ENCODE results near the gene DUSP11. TPM values are rescaled to one million over a fixed set of nuclear protein-coding genes. Genes with fewer than 3 reads are reported as not detected.
"Not testable (repeated sequence)": the region's sequence is repeated elsewhere in the genome, so short reads cannot be mapped to it uniquely, and the experiment has no call there.

Gene DUSP11
- total RNA-seq, 2 donors from 2014 or later = 17.0 to 17.3 TPM

DNA sequence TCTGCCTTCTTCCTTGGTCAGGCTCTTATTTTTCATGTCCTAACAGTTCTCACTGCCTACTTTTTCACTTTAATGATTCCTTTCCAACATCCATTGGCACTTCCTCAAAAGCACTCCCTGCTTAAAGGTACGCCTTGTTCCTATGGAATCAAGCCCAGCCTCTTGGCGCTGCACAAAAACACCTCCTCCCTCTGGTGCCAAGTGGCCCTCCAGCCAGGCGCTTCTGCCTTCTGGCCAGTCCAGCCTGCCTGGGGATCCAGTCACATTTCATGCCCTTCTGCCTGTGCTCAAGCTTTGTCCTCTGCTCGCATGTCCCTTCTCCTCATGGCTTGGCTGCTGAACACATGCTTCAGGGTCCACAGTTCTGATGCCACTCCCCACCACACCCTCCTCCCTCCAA, 49.1 kb downstream of the DUSP11 start:
- intact Hi-C loops (cut with DNase I) = no loop called here
- DNase-seq (ENCODE audit: low spot score) = no peak

DNA sequence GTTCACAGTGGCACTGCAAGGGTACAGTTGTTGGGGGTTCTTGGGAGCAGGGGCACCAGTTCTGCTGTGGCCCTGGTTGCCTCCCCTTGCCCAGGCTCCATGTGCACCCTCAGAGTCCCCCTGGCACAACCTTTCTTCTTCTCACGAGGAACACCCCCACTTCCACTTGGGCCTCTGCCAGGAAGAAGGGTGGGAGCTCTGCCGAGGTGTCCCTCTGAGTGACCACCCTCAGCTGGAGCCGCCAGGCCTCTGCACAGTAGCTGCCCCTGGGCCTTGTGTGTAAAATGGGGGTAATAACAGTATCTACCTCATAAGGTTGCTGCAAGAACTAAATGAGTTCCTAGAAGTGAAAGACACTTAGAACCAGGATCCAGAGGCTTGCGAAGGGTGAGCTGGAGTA, 51.2 kb downstream of the DUSP11 start:
- intact Hi-C loops (cut with DNase I) = no loop called here
- no peak for DNase-seq (ENCODE audit: low spot score)

DNA sequence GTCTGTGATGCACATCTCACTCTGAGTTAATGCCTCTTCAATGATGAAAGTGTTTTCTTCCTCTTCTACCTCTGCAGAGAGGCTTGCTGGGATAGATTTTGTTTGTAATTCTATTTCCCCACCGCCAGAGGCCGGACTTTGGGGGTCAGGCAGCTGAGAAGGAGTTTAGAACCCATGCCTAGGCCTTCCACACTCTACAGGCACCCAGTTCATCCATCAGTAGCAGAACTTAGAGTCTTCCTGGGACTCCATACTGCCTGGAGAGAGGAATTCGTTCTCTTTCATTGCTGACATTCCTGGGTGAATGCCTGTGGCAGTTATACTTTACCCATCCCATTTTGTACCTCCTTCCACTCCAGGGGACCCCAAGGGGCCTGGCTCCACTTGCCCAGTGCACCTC, 51.9 kb downstream of the DUSP11 start:
- intact Hi-C loops (cut with DNase I) = no loop called here
- DNase-seq (ENCODE audit: low spot score) = no peak

DNA sequence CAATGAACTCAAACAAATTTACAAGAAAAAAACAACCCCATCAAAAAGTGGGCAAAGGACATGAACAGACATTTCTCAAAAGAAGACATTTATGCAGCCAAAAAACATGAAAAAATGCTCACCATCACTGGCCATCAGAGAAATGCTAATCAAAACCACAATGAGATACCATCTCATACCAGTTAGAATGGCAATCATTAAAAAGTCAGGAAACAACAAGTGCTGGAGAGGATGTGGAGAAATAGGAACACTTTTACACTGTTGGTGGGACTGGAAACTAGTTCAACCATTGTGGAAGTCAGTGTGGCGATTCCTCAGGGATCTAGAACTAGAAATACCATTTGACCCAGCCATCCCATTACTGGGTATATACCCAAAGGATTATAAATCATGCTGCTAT, 53.2 kb downstream of the DUSP11 start:
- intact Hi-C loops (cut with DNase I); DNase-seq (ENCODE audit: low spot score): not testable (repeated sequence)

DNA sequence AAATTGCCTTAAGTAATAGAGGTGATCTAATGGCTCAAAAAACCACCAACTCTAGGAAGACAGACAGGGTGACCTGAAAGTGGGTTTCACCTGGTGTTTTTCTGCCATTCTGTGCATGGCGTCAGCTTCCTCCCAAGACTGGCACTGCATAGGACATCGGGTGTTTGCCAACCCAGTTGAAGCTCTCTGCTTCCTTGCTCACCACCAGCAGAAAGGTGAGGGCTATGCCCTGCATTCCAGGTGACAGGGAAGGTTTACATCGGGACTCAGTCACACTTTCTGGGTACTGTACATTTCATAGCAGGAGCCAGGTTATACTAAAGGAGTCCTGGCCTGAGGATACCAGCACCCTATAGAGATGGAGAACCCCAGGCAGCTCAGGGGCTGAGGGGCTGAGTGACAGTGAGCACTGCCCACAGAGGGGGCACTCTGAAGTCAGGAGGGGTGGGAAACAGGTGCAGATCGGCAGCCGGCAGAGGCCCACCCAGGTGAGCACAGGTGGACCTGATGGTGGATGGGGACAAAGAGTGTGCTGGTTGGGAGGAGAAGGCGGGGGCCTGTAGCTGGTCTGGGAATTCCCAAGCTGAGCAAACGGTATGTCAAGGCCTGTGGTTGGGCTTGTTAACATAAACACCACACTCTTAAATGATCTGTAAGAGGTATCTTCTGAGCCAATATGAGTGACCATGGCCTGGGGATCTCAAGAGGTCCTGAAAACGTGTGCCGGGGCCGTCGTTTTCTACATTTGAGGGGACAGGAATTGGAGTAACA, 60.9 kb downstream of the DUSP11 start:
- intact Hi-C loops (cut with DNase I) = no loop called here

DNA sequence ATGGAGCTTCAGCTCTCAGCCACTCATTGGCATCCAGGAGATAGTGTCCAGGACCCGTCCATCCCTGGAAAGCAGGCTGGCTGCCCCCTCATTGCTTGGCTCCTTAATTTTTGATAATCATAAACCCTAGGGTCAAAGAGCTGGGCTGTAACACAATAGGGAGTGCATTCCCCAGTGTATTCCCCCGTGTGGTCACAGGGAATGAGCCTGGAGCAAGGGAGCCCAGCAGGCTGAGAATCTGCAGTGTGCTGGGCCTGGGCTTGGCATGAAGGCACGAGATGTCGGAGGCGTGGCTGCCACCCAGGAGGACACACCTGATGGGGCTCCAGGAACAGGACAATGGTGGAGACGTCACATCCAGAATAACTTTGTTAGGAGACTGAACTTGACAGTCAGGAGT, 61.5 kb downstream of the DUSP11 start:
- intact Hi-C loops (cut with DNase I) = no loop called here
- DNase-seq (ENCODE audit: low spot score) = no peak

More for the DNA sequence above, 60.9 kb downstream of the DUSP11 start:
- DNase-seq (ENCODE audit: low spot score) = no peak

DNA sequence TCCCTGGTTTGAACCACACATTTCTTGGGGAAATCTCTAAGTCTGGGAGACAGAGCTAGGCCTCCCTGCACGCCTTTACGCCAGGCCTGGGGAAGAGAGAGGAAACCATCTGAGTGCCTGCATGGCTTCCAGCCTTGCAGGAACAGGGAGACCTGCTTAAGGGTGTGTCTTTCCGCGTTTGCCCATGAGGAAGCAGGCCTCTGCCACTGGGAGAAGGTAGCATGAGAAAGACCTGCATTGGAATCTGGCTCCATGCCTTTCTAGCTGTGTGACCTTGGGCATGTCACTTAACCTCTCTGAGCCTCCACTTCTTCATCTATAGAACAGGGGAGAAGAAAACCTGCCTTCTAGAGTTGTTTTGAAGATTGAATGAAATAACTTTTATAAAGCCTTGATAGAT, 62.2 kb downstream of the DUSP11 start:
- intact Hi-C loops (cut with DNase I) = not testable (repeated sequence)

DNA sequence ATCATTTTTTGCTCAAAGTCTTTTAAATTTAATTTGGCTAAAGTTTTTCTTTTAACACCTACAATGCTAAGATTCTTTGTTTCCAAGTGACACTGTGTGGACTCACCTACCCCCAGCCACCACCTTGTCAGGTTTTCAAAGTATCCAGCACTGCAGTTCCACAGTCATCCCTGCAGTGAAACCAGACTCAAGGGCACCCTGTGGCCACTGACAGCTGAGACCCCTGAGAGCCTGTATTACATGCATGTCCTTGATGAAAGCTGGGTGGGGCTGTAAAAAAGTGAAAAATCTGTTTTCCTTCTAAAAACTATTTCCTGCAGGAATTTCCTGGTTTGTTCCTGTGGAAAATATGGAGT, 62.7 kb downstream of the DUSP11 start:
- DNase-seq (ENCODE audit: low spot score) = no peak
- intact Hi-C loops (cut with DNase I) = no loop called here

More for the DNA sequence above, 62.2 kb downstream of the DUSP11 start:
- DNase-seq (ENCODE audit: low spot score) = not testable (repeated sequence)

DNA sequence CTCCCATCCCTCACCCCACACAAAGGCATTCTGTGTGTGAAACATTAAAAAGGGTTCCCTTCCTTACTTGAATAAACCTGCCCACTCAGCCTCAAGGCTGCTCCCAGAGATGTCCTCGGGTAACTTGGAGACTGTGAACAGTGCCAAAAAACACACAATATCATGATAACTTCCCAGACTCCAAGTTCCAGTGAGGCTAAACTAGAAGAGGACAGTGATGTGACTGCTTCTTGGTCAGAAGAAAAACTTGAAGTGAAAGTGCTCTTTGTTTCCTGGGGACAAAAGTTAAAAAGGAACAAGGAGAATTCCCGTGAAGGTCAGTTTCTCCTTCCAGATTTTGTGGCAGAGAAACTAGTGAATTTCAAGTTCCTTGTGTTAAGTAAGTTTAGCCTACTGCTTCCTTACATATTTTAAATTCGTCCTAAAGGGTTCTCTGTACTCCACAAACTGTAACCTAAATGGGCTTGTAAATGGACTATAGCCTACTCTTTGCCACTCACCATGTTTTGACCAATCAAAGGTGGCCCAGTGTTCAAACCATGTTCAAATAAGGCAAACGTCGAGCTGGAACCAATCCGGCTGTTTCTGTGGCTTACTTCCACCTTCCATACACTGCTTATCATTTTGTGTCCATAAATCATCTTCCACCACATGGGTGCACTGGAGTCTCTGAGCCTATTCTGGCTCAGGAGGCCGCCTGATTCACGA, 63.2 kb downstream of the DUSP11 start:
- no peak for DNase-seq (ENCODE audit: low spot score)
- intact Hi-C loops (cut with DNase I) = no loop called here

DNA sequence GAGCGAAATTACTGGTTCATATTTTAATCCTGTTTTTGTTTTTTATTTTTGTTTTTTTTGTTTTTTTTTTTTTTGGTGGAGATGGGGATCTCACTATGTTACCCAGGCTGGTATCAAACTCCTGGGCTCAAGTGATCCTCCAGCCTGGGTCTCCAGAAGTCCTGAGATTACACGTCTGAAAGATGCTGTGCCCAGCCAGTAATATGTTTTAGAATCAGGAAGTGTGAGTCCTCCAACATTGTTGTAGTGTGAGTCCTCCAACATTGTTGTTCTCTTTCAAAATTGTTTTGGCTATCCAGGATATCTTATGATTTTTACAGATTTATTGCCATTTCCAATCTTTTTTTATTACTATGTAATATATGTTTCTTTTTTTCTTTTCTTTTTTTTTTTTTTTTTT, 65.8 kb downstream of the DUSP11 start:
- intact Hi-C loops (cut with DNase I) = no loop called here
- DNase-seq (ENCODE audit: low spot score) = no peak

Other genes with a start within 250 kb of the DUSP11 start
- not detected for gene NAT8, start 137.7 kb downstream of the DUSP11 start, total RNA-seq
- gene TPRKB, start 42.8 kb downstream of the DUSP11 start, total RNA-seq = 10 to 100 TPM; 27.1 to 27.7 TPM
- gene C2orf78, start 4.1 kb upstream of the DUSP11 start, total RNA-seq = not detected
- 10 to 100 TPM; 32.4 to 38.7 TPM for gene STAMBP, start 48.9 kb upstream of the DUSP11 start, total RNA-seq
- 1,000 to 10,000 TPM; 2,422 to 4,458 TPM for gene ACTG2, start 112.9 kb upstream of the DUSP11 start, total RNA-seq
- gene DGUOK, start 146.8 kb upstream of the DUSP11 start, total RNA-seq = 10 to 100 TPM; 36.1 to 41.9 TPM
- 1 to 10 TPM; 6.6 to 8.5 TPM for gene TET3, start 204.8 kb upstream of the DUSP11 start, total RNA-seq

Data from posterior vena cava (tissue), 2 donors.